ENCODE results near the gene CTIF.

CTIF gene

DNA sequence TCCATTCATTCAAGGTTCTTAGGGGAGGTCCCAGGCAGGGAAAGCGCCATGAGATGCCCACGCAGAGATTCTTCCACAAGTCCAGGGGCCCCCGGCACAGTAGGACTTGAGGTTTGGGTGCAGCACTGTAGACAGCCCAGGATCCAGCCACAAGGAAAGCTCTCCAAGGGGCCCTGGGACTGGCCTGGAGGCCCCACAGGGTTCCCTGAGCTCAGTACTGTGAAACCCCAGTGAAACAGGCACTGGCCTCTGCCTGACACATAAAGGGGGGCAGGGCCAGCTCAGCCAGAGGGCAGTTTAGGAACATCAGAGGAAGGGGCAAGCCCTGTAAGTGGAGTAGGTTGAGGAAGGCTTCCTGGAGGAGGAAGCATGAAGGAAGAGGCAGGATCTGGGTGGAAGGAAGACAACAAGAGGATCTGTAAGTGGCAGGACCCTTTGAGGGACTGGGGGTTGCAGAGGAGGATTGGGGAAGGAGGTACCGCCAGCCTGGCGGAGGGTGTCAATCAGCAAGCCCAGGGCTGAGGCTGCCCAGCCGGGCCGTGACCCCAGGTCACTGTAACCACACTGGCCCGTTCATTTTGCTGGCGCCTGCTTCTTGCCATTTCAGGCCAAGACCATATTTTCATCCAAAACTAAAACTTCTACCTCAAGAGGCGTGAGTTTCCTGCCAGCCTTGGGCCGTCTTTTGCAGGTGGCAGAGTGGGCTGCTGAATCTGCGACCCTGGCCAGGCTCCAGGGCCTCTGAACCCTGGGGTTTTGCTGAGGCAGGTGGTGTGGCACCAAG is 236.7 kb downstream of the CTIF start:
- no peaks in the 10 kb centered on the region for H3K9me3 ChIP-seq
- peaks cover 9% of the 10 kb centered on the region for H3K27me3 ChIP-seq
- TF ChIP-seq, protein P1, sequence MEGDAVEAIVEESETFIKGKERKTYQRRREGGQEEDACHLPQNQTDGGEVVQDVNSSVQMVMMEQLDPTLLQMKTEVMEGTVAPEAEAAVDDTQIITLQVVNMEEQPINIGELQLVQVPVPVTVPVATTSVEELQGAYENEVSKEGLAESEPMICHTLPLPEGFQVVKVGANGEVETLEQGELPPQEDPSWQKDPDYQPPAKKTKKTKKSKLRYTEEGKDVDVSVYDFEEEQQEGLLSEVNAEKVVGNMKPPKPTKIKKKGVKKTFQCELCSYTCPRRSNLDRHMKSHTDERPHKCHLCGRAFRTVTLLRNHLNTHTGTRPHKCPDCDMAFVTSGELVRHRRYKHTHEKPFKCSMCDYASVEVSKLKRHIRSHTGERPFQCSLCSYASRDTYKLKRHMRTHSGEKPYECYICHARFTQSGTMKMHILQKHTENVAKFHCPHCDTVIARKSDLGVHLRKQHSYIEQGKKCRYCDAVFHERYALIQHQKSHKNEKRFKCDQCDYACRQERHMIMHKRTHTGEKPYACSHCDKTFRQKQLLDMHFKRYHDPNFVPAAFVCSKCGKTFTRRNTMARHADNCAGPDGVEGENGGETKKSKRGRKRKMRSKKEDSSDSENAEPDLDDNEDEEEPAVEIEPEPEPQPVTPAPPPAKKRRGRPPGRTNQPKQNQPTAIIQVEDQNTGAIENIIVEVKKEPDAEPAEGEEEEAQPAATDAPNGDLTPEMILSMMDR (IDR thresholded peaks at IDR 0.05), result no peak
- peaks cover 0 to 7% of the 10 kb centered on the region in 2 experiments for H3K4me1 ChIP-seq (ENCODE audit: control insufficient read depth in 1 of 2, insufficient read depth in 1 of 2, low read depth in 1 of 2, low read length in 1 of 2)
- H3K4me3 ChIP-seq (ENCODE audit: low read depth in 1 of 2, low read length in 1 of 2), result no peak overlapping the region
- no peak overlapping the region for H3K27ac ChIP-seq
- no peaks in the 10 kb centered on the region for H3K36me3 ChIP-seq

DNA sequence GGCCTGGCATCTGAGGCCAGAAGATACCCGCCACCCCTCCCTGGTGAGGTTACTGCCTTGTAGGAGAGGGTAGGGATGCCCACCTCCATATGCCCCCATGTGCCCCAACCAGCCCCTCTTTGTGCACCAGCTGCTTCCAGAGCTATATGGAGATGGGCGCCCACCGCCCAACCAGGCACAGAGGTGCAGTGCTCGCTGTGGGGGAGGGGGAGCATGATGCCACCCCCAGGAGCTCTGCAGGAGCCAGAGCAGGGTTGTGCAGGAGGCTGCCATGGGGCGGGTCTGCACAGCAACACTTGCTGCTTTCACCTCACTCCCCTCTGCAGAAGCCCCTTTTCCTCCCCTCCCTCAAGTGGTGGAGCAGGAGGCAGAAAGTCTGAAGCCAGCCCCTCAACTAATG is 237.3 kb downstream of the CTIF start:
- peaks cover 0 to 7% of the 10 kb centered on the region in 2 experiments for H3K4me1 ChIP-seq (ENCODE audit: control insufficient read depth in 1 of 2, insufficient read depth in 1 of 2, low read depth in 1 of 2, low read length in 1 of 2)
- TF ChIP-seq, protein P1 (IDR thresholded peaks at IDR 0.05), result no peak
- H3K4me3 ChIP-seq (ENCODE audit: low read depth in 1 of 2, low read length in 1 of 2), result no peak overlapping the region
- no peaks in the 10 kb centered on the region for H3K9me3 ChIP-seq
- no peak overlapping the region for H3K27ac ChIP-seq
- H3K27me3 ChIP-seq, result peaks cover 15% of the 10 kb centered on the region
- no peaks in the 10 kb centered on the region for H3K36me3 ChIP-seq

DNA sequence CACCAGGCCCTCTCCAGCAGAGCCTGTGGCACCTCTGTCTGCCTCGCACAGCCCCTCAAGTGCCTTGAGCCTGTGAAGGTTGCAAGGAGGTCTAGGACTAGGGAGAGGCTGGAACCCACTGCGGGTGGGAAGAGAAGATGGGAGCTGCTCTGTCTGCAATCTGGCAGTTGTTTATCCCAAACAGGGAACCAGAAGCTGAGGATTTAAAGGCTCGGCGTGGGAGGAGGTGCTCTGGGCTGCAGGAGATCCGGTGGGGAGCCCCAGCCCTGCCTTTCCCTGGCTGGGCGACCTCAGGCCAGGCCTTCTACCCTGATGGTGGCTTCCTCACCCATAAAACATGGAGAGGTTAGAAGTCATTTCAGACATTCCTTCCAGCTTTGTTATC is 237.8 kb downstream of the CTIF start:
- H3K36me3 ChIP-seq, result no peaks in the 10 kb centered on the region
- TF ChIP-seq, protein P1 (IDR thresholded peaks at IDR 0.05), result no peak
- H3K27me3 ChIP-seq, result peaks cover 20% of the 10 kb centered on the region
- H3K9me3 ChIP-seq, result no peaks in the 10 kb centered on the region
- no peak overlapping the region for H3K27ac ChIP-seq
- no peak overlapping the region for H3K4me3 ChIP-seq (ENCODE audit: low read depth in 1 of 2, low read length in 1 of 2)
- H3K4me1 ChIP-seq (ENCODE audit: control insufficient read depth in 1 of 2, insufficient read depth in 1 of 2, low read depth in 1 of 2, low read length in 1 of 2), result peaks cover 0 to 4% of the 10 kb centered on the region in 2 experiments

DNA sequence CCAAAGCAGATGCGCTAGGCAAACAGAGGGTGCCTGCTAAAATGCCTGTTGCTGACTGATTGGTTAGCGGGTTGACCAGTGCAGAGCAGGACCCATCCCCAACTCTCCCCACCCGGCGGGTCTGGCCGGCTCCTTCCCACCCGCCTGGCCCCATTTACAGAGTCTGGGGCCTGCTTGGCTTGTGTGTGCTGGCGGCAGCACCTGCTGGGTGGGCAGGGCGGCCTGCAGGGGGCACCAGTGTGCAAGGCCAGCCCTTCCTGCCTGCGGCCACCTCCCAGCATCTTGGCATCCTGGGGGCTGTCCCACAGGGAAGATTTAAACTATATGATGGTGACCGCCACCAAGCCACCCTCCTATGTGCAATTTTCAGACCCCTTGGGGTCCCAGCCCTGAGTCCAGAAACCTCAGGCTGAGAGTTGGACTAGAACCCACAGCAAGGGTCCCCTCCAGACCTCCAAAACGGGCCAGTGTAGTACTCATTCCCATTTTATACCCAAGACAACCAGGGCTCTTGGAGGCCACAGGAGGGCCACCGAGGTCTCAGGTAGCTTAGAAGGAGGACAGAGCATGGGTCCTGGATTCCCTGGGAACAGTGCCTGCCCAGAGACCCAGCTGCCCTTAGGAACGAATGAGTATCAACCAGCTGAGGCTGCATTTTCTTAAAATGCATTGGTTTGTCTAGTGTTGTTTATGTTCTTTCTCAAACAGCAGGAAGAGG is 238.4 kb downstream of the CTIF start:
- Histone ChIP-seq H3K27me3 (peaks cover 25% of the 10 kb centered on the region), H3K4me3 (ENCODE audit: low read depth in 1 of 2, low read length in 1 of 2) (no peak overlapping the region), H3K4me1 (ENCODE audit: control insufficient read depth in 1 of 2, insufficient read depth in 1 of 2, low read depth in 1 of 2, low read length in 1 of 2) (no peaks in the 10 kb centered on the region), H3K9me3 (no peaks in the 10 kb centered on the region), H3K36me3 (no peaks in the 10 kb centered on the region), H3K27ac (no peak overlapping the region)
- TF ChIP-seq, protein P1 (IDR thresholded peaks at IDR 0.05), result peak; percentile 63

DNA sequence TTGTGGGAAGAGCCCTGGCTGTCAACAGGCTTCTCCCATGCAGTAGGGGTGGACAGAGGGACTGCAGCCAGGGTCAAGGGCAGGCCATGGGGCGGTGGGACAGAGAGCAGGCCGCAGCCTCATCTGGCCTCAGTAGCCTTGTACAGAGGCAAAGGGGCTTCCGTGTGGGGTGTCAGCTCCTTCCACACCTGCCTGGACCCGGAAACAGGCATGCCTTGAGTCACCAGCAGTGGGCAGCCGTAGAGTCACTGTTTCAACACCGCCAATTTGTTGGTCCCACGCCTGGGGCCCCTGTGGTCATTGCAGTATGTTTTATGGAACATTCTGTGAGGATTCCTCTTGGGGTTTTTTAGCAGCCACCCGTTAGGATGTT is 238.9 kb downstream of the CTIF start:
- H3K4me1 ChIP-seq (ENCODE audit: control insufficient read depth in 1 of 2, insufficient read depth in 1 of 2, low read depth in 1 of 2, low read length in 1 of 2), result no peaks in the 10 kb centered on the region
- peaks cover 29% of the 10 kb centered on the region for H3K27me3 ChIP-seq
- TF ChIP-seq, protein P1 (IDR thresholded peaks at IDR 0.05), result no peak
- H3K9me3 ChIP-seq, result no peaks in the 10 kb centered on the region
- H3K36me3 ChIP-seq, result no peaks in the 10 kb centered on the region
- no peak overlapping the region for H3K4me3 ChIP-seq (ENCODE audit: low read depth in 1 of 2, low read length in 1 of 2)
- H3K27ac ChIP-seq, result no peak overlapping the region
